Vagina (tissue), 2 donors: ENCODE results near the gene TMEM179. TPM values are rescaled to one million over a fixed set of nuclear protein-coding genes. Genes with fewer than 3 reads are reported as not detected.

Experiments
- DNase-seq, 2 donors: peaks; one replicate each; pipeline ENCODE4 v3.0.0-alpha.2; 2017; ENCODE audit errors: extremely low spot score in 2 of 2
- H3K27ac ChIP-seq: fragments of 200-600 bp; sonication (generic); one replicate; pipeline ENCODE4 v1.5.1; 2019
- H3K27me3 ChIP-seq: fragments of 200-600 bp; sonication (generic); one replicate; pipeline ENCODE4 v1.5.1; 2019
- H3K36me3 ChIP-seq, 2 donors: fragments of 200-600 bp; sonication (generic); one replicate each; pipeline ENCODE4 v1.5.1; 2017 to 2019
- H3K4me1 ChIP-seq: fragments of 200-600 bp; sonication (generic); one replicate; pipeline ENCODE4 v1.5.1; 2019
- H3K4me3 ChIP-seq, 2 donors: fragments of 200-600 bp; sonication (generic); 1 replicate in 1 of 2; 2 replicates in 1 of 2; pipeline ENCODE4 v1.5.1; 2016 to 2019
- H3K9me3 ChIP-seq: fragments of 200-600 bp; sonication (generic); one replicate; pipeline ENCODE4 v1.5.1; 2019
- CTCF ChIP-seq, 3 experiments: fragments of 450-650 bp in 2 of 3; fragments of 200-600 bp in 1 of 3; sonication (generic) in 1 of 3; IDR thresholded peaks; one replicate each; pipeline ENCODE4 v1.5.1; 2017 to 2019; ENCODE audit warnings: antibody characterized with exemption in 3 of 3, mild to moderate bottlenecking in 2 of 3, moderate library complexity in 2 of 3
- POLR2A ChIP-seq, 2 donors: fragments of 450-650 bp; IDR thresholded peaks; one replicate each; pipeline ENCODE4 v1.6.1; 2017; ENCODE audit warnings: antibody characterized with exemption in 2 of 2, mild to moderate bottlenecking in 2 of 2, moderate library complexity in 2 of 2
- POLR2AphosphoS5 ChIP-seq, 2 donors: sonication (generic); formaldehyde crosslinking; IDR thresholded peaks; one replicate each; pipeline ENCODE4 v1.9.0; 2017; ENCODE audit warnings: antibody characterized with exemption in 2 of 2, mild to moderate bottlenecking in 2 of 2, low read depth in 1 of 2; ENCODE audit not compliant: insufficient read depth in 1 of 2
- intact Hi-C: fragments of 100-400 bp; cut with DNase I; formaldehyde crosslinking; loops from one replicate; pipeline ENCODE4 v1.15.1; 2023
- total RNA-seq: library from RNA; depleted of rRNA; stranded (reverse); fragments of >200 nt; gene quantifications from one replicate; pipeline ENCODE4 v1.2.3, GENCODE V29; 2016

TMEM179 gene
- total RNA-seq, 1 donor from 2014 or later, result 7.9 TPM

- Histone ChIP-seq H3K4me3 (no peak overlapping the region), H3K27me3 (no peaks in the 10 kb centered on the region), H3K36me3 (no peaks in the 10 kb centered on the region), H3K27ac (no peak overlapping the region), H3K4me1 (peaks cover 3% of the 10 kb centered on the region), H3K9me3 (no peaks in the 10 kb centered on the region)
- TF ChIP-seq CTCF (IDR thresholded peaks at IDR 0.05), result no peak
- DNase-seq, result no peak
- intact Hi-C loops, result no loop called here
Measured at GRCh38 chr14:104595911-104596450, 8.6 kb downstream of the TMEM179 start.

- Histone ChIP-seq H3K36me3 (no peaks in the 10 kb centered on the region), H3K9me3 (no peaks in the 10 kb centered on the region), H3K27ac (no peak overlapping the region), H3K4me1 (peaks cover 3% of the 10 kb centered on the region), H3K4me3 (no peak overlapping the region), H3K27me3 (no peaks in the 10 kb centered on the region)
- intact Hi-C loops, result no loop called here
- no peak for DNase-seq
- TF ChIP-seq POLR2A (IDR thresholded peaks at IDR 0.05) (no peak), POLR2AphosphoS5 (IDR thresholded peaks at IDR 0.05; ENCODE audit: insufficient read depth in 1 of 2, low read depth in 1 of 2) (no peak), CTCF (IDR thresholded peaks at IDR 0.05) (no peak)
Measured at GRCh38 chr14:104595116-104595675, 9.4 kb downstream of the TMEM179 start.

- H3K4me1 ChIP-seq, result peaks cover 3% of the 10 kb centered on the region
- H3K4me3 ChIP-seq, result no peak overlapping the region
- no peak for DNase-seq
- intact Hi-C loops, result no loop called here
- no peaks in the 10 kb centered on the region for H3K36me3 ChIP-seq
- no peaks in the 10 kb centered on the region for H3K9me3 ChIP-seq
- H3K27ac ChIP-seq, result no peak overlapping the region
- no peaks in the 10 kb centered on the region for H3K27me3 ChIP-seq
- no peak for TF ChIP-seq POLR2AphosphoS5 (IDR thresholded peaks at IDR 0.05; ENCODE audit: insufficient read depth in 1 of 2, low read depth in 1 of 2)
- no peak for TF ChIP-seq POLR2A (IDR thresholded peaks at IDR 0.05)
- no peak for TF ChIP-seq CTCF (IDR thresholded peaks at IDR 0.05)
Measured at GRCh38 chr14:104594310-104595046, 10.1 kb downstream of the TMEM179 start.

GRCh38 chr14:104593710-104594136 is 10.8 kb downstream of the TMEM179 start:
- H3K4me1 ChIP-seq, result peaks cover 3% of the 10 kb centered on the region
- H3K27me3 ChIP-seq, result no peaks in the 10 kb centered on the region
- H3K9me3 ChIP-seq, result no peaks in the 10 kb centered on the region
- no peaks in the 10 kb centered on the region for H3K36me3 ChIP-seq
- DNase-seq, result no peak
- H3K4me3 ChIP-seq, result no peak overlapping the region
- no peak overlapping the region for H3K27ac ChIP-seq
- TF ChIP-seq POLR2A (IDR thresholded peaks at IDR 0.05), result no peak
- no peak for TF ChIP-seq CTCF (IDR thresholded peaks at IDR 0.05)
- TF ChIP-seq POLR2AphosphoS5 (IDR thresholded peaks at IDR 0.05; ENCODE audit: insufficient read depth in 1 of 2, low read depth in 1 of 2), result no peak
- intact Hi-C loops, result no loop called here

GRCh38 chr14:104593241-104593701 is 11.3 kb downstream of the TMEM179 start:
- no peaks in the 10 kb centered on the region for H3K36me3 ChIP-seq

More at GRCh38 chr14:104593241-104593701, 11.3 kb downstream of the TMEM179 start:
- H3K4me3 ChIP-seq, result no peak overlapping the region
- H3K27me3 ChIP-seq, result no peaks in the 10 kb centered on the region
- H3K4me1 ChIP-seq, result peaks cover 3% of the 10 kb centered on the region
- DNase-seq, result no peak
- intact Hi-C loops, result no loop called here
- H3K9me3 ChIP-seq, result no peaks in the 10 kb centered on the region
- no peak for TF ChIP-seq POLR2AphosphoS5 (IDR thresholded peaks at IDR 0.05; ENCODE audit: insufficient read depth in 1 of 2, low read depth in 1 of 2)
- TF ChIP-seq POLR2A (IDR thresholded peaks at IDR 0.05), result no peak
- TF ChIP-seq CTCF (IDR thresholded peaks at IDR 0.05), result no peak
- no peak overlapping the region for H3K27ac ChIP-seq
